COLO668 (cell line): ENCODE data around the gene NHSL2.
A peak's percentile ranks its signal among the peaks of the same experiment; 100 is the strongest.
"Not testable (repeated sequence)": the region's sequence is repeated elsewhere in the genome, so short reads cannot be mapped to it uniquely, and the experiment has no call there.

ENCODE experiments used
- DNase-seq: peaks from one replicate; lab custom pipeline; 2025; ENCODE audit not compliant: unreplicated experiment; lab: John Stamatoyannopoulos, UW

NHSL2 gene

GRCh38 chrX:72040506-72040905, 129.9 kb downstream of the NHSL2 start:
- DNase-seq = no peak

DNA sequence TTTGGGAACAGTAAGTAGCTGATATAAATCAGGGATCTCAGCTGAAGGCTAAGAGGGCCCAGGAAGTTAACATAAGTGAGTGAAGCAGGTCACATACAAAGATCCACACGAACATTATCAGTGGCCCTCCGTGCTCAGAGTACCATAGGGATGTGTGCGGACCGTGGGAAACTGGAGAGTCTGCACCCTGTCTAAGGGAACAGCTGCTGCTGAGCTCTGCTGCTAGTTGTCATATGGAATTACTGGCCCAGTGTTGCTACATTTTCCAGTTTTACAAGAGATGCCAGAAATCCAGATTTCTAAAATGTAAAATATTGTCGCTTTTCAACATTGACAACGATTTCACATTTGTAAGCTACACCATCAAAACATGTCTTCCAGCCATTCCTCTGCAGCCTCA, 130.5 kb downstream of the NHSL2 start:
- DNase-seq = no peak

GRCh38 chrX:72041871-72042851, 131.5 kb downstream of the NHSL2 start:
- DNase-seq = no peak

- no peak for DNase-seq
Measured at GRCh38 chrX:72042852-72043248, 132.2 kb downstream of the NHSL2 start.

- DNase-seq = no peak
Measured at GRCh38 chrX:72043636-72044035, 133.0 kb downstream of the NHSL2 start.

GRCh38 chrX:72045141-72045540, 134.5 kb downstream of the NHSL2 start:
- DNase-seq = no peak

DNA sequence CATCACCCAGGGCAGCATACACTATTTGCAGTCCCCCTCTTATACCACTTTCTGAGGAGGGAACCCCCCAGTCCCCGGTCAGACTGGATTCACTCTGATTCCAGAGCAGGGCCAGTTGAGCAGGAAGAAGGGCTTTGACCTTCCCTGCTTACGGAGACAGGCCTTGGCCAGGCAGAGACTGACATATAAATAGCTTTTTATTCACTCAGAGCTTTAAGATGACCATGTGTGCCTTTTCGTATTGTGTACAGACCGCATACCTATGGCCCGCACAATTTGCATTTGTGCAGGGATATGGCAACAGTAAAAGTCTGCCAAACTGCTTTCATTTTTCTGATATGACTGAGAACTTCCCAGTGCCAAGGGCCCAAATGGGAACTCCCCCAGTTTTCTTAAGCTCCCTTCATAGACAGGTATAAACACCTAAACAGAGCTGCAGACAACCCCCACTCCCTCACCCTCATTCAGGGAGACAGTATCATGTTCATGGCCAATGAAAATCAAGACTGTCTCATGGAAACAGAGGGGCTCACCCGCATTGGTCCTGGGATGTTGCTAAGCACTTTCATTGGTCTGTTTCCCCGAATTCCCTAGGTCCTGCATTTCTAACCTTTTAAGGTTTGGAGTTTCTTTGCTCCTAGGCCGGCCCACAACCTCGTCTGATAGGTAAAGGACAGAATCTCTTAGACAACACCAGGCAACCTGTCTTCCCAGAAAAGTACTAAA, 135.1 kb downstream of the NHSL2 start:
- DNase-seq = no peak

DNA sequence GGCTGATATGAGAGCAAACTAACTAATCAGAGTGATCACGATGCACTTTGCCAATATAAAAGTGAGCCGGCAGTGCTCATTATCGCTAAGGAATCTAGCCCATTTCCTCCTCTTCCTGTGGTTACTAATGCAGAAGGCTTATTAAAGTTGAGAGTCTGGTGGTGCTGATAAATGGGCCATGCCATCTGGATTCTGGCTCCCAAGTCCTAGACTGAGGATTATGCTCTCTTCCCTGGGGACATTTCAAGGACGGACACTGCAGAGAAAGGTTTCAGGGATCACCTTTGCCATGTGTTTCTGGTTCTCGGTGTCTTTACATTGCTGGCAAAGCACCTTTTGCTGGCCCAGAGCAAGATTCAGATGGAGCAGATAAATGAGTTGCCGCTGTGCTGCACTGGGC, 135.8 kb downstream of the NHSL2 start:
- DNase-seq = no peak

DNA sequence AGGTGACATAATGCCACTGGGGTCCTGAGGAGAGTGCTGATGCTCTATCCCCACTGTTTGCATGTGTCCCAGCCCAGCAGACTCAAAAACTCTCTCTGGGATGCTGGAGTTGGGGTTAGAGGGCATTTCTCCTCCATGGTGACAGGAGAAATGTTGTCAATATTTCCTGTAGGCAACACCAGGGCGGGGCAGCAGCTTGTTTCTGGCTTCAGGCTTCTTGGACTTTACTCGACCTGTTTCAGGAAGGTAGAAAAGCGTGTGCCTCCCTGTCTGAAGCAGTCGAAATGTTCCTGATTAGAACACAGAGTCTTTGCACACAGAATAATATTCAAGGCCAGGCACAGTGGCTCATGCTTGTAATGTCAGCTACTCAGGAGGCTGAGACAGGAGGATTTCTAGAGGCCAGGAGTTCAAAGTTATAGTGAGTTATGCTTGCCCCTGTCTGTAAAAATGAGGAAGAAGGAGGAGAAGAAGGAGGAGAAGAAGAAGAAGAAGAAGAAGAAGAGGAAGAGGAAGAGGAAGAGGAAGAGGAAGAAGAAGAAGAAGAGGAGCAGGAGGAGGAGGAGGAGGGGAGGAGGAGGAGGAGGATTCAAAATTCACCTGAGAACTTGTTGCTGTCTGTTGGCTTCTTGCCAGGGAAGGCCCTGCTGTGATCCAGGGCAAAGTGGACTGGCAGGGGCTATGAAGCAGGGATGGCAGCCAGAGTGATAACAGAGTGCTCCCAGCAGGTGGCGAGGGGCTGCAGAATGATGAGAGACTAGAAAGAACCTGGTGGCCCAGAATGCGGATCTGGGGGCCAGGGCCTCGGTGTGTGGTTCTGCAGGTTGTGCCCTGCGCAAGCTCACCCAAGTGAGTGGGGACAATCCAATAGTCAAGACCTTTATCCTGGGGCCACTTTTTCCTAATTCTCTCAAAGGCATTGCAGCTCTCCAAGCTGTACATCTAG, 138.1 kb downstream of the NHSL2 start:
- no peak for DNase-seq

- no peak for DNase-seq
Measured at GRCh38 chrX:72050011-72050410, 139.4 kb downstream of the NHSL2 start.

DNA sequence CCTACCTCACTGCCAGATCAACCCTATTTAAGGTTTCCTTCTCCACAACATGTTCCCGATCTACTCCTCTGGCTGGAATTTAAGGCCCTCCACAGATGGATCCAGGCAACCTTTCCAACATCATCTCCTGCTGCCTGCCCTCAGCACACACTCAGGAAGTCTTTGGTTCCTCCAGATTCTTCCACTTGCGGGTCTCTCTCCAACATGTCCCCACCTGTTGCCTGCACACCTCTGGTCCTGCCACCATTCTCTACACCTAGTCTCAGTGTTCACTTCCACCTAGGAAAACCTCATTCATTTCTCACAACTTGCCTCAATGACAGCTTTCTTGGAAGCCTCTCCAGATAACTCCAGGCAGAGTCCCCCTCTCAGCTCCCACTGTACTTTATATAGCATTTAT, 140.9 kb downstream of the NHSL2 start:
- no peak for DNase-seq

DNA sequence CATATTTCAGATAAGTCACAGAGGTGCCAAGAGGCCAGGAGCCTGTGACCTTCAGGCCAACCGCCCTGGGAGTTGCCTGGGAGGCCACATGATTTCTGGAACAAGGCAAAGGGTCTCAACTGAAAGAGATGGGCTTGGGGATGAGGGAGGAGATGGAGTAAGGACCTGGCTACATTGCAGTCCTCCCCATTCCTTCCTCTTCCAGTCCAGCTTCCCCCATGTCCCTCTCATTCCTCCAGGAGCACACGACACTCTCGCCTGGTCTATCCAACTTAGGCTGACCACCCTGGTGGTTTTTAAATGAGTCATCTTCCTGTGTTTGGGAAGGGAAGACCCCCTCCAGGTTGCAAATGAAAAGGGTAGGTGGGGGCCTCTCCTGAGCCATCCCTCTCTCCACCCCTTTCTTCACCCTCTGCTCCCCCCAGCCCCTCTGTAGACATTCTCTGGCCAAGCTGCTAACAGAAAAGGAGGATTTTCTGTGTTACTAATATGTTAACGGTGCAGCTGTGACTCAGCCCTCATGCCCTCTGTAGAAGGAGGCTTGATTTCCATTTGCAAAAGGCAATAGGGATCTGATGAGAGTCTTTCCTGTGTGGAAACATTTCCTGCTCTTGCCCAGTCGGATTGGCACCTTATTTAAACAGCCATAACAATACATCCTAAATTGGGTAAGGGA, 141.9 kb downstream of the NHSL2 start:
- DNase-seq = no peak

- no peak for DNase-seq
Measured at GRCh38 chrX:72053508-72053907, 142.9 kb downstream of the NHSL2 start.

GRCh38 chrX:72054779-72055489, 144.3 kb downstream of the NHSL2 start:
- peak; percentile 1 for DNase-seq

DNA sequence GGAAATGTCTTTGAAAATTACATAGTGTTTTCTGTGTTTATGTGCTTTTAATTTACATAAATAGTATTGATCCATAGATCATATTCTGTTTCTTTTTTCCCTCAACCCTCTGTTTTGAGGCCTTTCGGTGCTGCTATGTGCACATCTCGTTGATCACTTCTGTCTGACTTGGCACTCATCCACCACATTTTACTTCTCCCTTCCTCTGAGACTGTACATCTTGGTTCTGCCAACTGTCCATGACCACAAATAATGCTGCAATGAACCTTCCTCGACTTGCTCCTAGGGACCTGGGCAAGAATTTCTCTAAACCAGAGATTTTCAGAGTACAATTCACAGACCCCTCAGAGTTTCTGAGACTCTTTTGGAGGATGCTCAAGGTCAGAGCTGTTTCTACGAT, 146.7 kb downstream of the NHSL2 start:
- DNase-seq = no peak

GRCh38 chrX:72057849-72058248, 147.2 kb downstream of the NHSL2 start:
- DNase-seq = no peak

DNA sequence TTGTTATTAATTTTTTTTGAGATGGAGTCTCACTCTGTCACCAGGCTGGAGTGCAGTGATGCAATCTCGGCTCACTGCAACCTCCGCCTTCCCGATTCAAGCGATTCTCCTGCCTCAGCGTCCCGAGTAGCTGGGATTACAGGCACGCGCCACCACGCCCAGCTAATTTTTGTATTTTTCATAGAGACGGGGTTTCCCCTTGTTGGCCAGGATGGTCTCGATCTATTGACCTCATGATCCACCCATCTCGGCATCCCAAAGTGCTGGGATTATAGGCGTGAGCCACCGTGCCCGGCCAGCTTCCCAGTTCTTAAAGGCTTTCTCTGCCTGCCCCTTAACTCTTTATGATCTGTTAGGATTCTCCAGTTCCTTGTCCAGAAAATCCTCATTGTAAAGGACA, 147.7 kb downstream of the NHSL2 start:
- DNase-seq = not testable (repeated sequence)

DNA sequence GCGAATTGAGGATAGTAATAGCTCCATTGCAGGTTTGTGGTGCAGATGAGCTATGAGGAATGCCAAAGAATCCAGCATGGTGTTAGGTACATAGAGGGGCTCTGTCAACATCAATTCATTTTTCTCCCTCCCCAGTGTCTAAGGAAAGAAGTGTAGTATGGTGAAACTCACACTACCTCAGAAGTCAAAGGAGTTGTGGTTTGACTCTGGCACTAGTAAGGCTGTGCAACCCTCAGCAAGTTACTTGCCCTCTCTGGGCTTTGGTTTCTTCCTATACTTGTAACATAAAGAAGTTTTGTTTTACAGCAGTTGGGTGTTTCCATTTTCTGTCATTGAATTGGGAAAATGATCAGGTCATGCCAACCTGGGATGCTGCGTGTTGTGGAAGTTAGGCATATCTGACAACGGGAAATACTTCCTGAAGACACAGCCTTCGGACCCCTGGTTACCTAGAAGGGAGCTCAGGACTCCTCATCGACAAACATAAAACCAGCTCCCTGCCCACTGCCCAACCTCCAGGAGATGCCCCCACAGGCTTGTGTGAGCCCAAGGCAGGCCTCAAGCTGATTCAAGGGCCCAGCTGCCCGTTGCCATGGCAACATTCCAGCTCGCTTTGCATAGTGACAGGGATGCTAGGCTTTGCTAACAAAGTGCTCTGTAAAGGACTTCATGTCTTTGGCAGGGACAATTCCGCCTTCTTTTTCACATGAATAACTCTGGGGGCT, 149.7 kb downstream of the NHSL2 start:
- DNase-seq = peak; percentile 5

DNA sequence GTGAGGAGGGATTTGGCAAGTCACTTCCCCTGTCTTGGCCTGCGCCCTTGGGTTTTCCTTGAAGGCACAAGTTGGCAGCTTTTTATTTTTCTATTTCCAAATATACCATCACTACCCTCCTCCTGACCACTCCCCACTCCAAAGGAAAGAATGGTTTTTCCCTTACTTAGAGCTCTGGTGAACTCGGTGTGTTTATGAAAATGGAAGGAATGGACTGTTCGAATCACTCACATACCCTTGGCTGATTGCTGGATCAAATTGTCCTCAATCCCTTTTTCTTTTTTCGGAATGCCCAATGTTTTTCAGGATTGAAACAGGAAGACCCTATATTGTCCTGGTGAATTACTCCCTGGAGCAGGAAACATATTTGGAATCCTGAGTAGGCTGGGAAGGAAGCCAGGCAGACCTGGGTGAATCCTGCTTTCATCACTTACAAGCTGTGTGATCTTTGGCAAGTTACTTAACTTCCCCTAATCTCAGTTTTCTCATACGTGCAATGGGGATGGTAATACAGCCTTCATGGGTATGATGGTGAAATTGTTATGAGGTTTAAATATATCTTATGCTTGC, 150.4 kb downstream of the NHSL2 start:
- no peak for DNase-seq
